GM21367 (cell line): Measurements from ENCODE around the gene UNC80.
A peak's percentile ranks its signal among the peaks of the same experiment; 100 is the strongest.

Experiments
- ATAC-seq: cut with Tn5 transposase; IDR thresholded peaks from one replicate; pipeline ENCODE4 v1.9.1; 2021; ENCODE audit not compliant: unreplicated experiment

The UNC80 gene

GRCh38 chr2:209960676-209961630, 189.3 kb downstream of the UNC80 start:
- ATAC-seq = peak; percentile 96

GRCh38 chr2:209965723-209966122, 194.1 kb downstream of the UNC80 start:
- ATAC-seq = no peak

- no peak for ATAC-seq
Observed at GRCh38 chr2:209969692-209970091, 198.1 kb downstream of the UNC80 start.

- ATAC-seq = no peak
Observed at GRCh38 chr2:209970271-209970670, 198.6 kb downstream of the UNC80 start.

GRCh38 chr2:209970711-209971110, 199.1 kb downstream of the UNC80 start:
- no peak for ATAC-seq

- no peak for ATAC-seq
Observed at GRCh38 chr2:209973328-209973727, 201.7 kb downstream of the UNC80 start.

GRCh38 chr2:209974576-209974975, 202.9 kb downstream of the UNC80 start:
- ATAC-seq = no peak

GRCh38 chr2:209976698-209977385, 205.2 kb downstream of the UNC80 start:
- ATAC-seq = peak; percentile 54

GRCh38 chr2:209977386-209978239, 206.0 kb downstream of the UNC80 start:
- ATAC-seq = peak; percentile 41

GRCh38 chr2:209984291-209984690, 212.7 kb downstream of the UNC80 start:
- no peak for ATAC-seq

GRCh38 chr2:209985874-209986273, 214.2 kb downstream of the UNC80 start:
- ATAC-seq = no peak

GRCh38 chr2:209986415-209986814, 214.8 kb downstream of the UNC80 start:
- no peak for ATAC-seq

GRCh38 chr2:209988010-209988409, 216.4 kb downstream of the UNC80 start:
- no peak for ATAC-seq

- no peak for ATAC-seq
Observed at GRCh38 chr2:209990838-209991237, 219.2 kb downstream of the UNC80 start.

- ATAC-seq = no peak
Observed at GRCh38 chr2:209993968-209994367, 222.3 kb downstream of the UNC80 start.

- ATAC-seq = no peak
Observed at GRCh38 chr2:209998596-209998995, 227.0 kb downstream of the UNC80 start.

GRCh38 chr2:210000464-210001324, 229.1 kb downstream of the UNC80 start:
- no peak for ATAC-seq

- peak; percentile 99 for ATAC-seq
Observed at GRCh38 chr2:210002158-210003157, 230.8 kb downstream of the UNC80 start, which contains the start of gene RPE. Gene RPE (plus strand): TSS chr2:210002638. CDS start chr2:210002662, 24 bp downstream.

GRCh38 chr2:210003359-210003758, 231.7 kb downstream of the UNC80 start:
- ATAC-seq = no peak
